Cardiac muscle cell (in vitro differentiated cells and primary cell): Measurements from ENCODE around the gene HMCN1. TPM values are rescaled to one million over a fixed set of nuclear protein-coding genes. Genes with fewer than 3 reads are reported as not detected.
A peak's percentile ranks its signal among the peaks of the same experiment; 100 is the strongest.
"Not testable (repeated sequence)": the region's sequence is repeated elsewhere in the genome, so short reads cannot be mapped to it uniquely, and the experiment has no call there.

ENCODE experiments used
- DNase-seq, 2 donors: peaks; one replicate each; pipeline versions ENCODE4 v3.0.0 to v3.0.0-alpha.2; 2010 to 2017; ENCODE audit warnings: low read depth in 1 of 2, low spot score in 1 of 2
- H3K27ac ChIP-seq: fragments of 200-600 bp; sonication (generic); 2 replicates; pipeline ENCODE4 v1.5.1; 2016
- H3K27me3 ChIP-seq: fragments of 200-600 bp; sonication (generic); 2 replicates; pipeline ENCODE4 v1.6.0; 2016; ENCODE audit warnings: control low read depth
- H3K36me3 ChIP-seq: fragments of 200-600 bp; sonication (generic); 2 replicates; pipeline ENCODE4 v1.5.1; 2016; ENCODE audit warnings: control low read depth
- H3K4me1 ChIP-seq: fragments of 200-600 bp; sonication (generic); 2 replicates; pipeline ENCODE4 v1.8.1; 2017; ENCODE audit warnings: low read depth, mild to moderate bottlenecking, mixed run types
- H3K4me3 ChIP-seq: fragments of 200-600 bp; sonication (generic); 2 replicates; pipeline ENCODE4 v1.5.1; 2016; ENCODE audit warnings: mild to moderate bottlenecking
- H3K9me3 ChIP-seq: fragments of 200-600 bp; sonication (generic); 2 replicates; pipeline ENCODE4 v1.5.1; 2017; ENCODE audit warnings: low read depth, mild to moderate bottlenecking, control low read depth
- polyA plus RNA-seq: library from polyadenylated mRNA; unstranded; fragments of >200 nt; fragmentation: Nextera tagmentation; extraction: Ambion mirVana; gene quantifications from 2 replicates; pipeline ENCODE4 v1.2.1, GENCODE V29; 2016
- total RNA-seq: library from RNA; depleted of rRNA; stranded (reverse); fragments of >200 nt; gene quantifications from 2 replicates; pipeline ENCODE4 v1.2.3, GENCODE V29; 2016
- TF ChIP-seq, protein P1 (sequence below): IDR thresholded peaks from 2 replicates; pipeline ENCODE4 v1.5.1; 2012; ENCODE audit warnings: low read depth, mild to moderate bottlenecking, low read length

HMCN1 gene
- total and polyA plus RNA-seq, 2 experiments from 2014 or later: 4.9 to 28.5 TPM

GRCh38 chr1:185790194-185790735, 56.1 kb downstream of the HMCN1 start:
- H3K27ac ChIP-seq: peak overlapping the region; percentile 90
- no peaks in the 10 kb centered on the region for H3K9me3 ChIP-seq
- H3K27me3 ChIP-seq: no peaks in the 10 kb centered on the region
- DNase-seq: peak in 1 of 2 donors; percentile 76
- peaks cover 43% of the 10 kb centered on the region for H3K4me1 ChIP-seq
- TF ChIP-seq, protein P1, sequence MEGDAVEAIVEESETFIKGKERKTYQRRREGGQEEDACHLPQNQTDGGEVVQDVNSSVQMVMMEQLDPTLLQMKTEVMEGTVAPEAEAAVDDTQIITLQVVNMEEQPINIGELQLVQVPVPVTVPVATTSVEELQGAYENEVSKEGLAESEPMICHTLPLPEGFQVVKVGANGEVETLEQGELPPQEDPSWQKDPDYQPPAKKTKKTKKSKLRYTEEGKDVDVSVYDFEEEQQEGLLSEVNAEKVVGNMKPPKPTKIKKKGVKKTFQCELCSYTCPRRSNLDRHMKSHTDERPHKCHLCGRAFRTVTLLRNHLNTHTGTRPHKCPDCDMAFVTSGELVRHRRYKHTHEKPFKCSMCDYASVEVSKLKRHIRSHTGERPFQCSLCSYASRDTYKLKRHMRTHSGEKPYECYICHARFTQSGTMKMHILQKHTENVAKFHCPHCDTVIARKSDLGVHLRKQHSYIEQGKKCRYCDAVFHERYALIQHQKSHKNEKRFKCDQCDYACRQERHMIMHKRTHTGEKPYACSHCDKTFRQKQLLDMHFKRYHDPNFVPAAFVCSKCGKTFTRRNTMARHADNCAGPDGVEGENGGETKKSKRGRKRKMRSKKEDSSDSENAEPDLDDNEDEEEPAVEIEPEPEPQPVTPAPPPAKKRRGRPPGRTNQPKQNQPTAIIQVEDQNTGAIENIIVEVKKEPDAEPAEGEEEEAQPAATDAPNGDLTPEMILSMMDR: no peak
- no peaks in the 10 kb centered on the region for H3K36me3 ChIP-seq
- H3K4me3 ChIP-seq: no peak overlapping the region

DNA sequence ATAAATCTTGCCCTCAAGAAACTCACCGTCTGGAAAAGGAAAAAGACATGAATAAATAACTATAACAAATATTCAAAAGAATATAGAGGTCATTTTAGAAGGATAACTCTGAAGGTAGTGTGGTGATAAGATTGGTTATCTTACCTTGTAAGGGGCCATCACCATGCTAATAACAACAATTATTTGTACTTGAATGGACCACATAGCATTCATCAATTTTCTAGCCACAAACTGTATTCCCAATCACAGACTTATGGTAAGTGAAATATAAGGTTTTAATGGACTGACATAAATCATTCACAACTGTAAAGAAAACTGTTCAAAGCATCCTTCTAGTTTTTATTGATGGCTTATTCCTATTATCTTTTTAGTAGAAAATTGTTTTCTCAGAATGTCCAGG, 57.8 kb downstream of the HMCN1 start:
- TF ChIP-seq, protein P1: no peak
- H3K27me3 ChIP-seq: no peaks in the 10 kb centered on the region
- DNase-seq: no peak
- H3K27ac ChIP-seq: peak overlapping the region; percentile 90
- H3K9me3 ChIP-seq: no peaks in the 10 kb centered on the region
- no peaks in the 10 kb centered on the region for H3K36me3 ChIP-seq
- H3K4me1 ChIP-seq: peaks cover 37% of the 10 kb centered on the region
- H3K4me3 ChIP-seq: no peak overlapping the region

DNA sequence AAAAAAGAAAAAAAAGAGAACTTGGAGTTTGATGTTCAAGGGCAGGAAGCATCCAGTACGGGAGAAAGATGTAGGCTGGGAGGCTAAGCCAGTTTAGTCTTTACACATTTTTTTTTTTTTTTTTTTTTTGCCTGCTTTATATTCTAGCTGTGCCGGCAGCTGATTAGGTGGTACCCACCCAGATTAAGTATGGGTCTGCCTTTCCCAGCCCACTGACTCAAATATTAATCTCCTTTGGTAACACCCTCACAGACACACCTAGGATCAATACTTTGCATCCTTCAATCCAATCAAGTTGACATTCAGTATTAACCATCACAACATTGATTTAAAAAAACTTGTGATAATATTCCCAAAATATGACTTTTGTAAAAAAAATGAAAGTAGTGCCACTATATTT, 60.3 kb downstream of the HMCN1 start:
- H3K27me3 ChIP-seq, H3K4me3 ChIP-seq, H3K27ac ChIP-seq, H3K9me3 ChIP-seq, DNase-seq, H3K36me3 ChIP-seq: not testable (repeated sequence)
- peaks cover 19% of the 10 kb centered on the region for H3K4me1 ChIP-seq

GRCh38 chr1:185795181-185795580, 61.0 kb downstream of the HMCN1 start:
- no peak for DNase-seq
- Histone ChIP-seq H3K4me1 (peaks cover 12% of the 10 kb centered on the region), H3K27ac (no peak overlapping the region), H3K36me3 (no peaks in the 10 kb centered on the region), H3K9me3 (no peaks in the 10 kb centered on the region), H3K4me3 (no peak overlapping the region), H3K27me3 (no peaks in the 10 kb centered on the region)
- TF ChIP-seq, protein P1: no peak

GRCh38 chr1:185798505-185798904, 64.3 kb downstream of the HMCN1 start:
- Histone ChIP-seq H3K4me3 (no peak overlapping the region), H3K36me3 (no peaks in the 10 kb centered on the region), H3K27ac (no peak overlapping the region), H3K27me3 (no peaks in the 10 kb centered on the region), H3K4me1 (peaks cover under 1% of the 10 kb centered on the region), H3K9me3 (no peaks in the 10 kb centered on the region)
- TF ChIP-seq, protein P1: no peak
- DNase-seq: no peak

GRCh38 chr1:185803241-185803640, 69.0 kb downstream of the HMCN1 start:
- Histone ChIP-seq H3K27me3 (no peaks in the 10 kb centered on the region), H3K36me3 (no peaks in the 10 kb centered on the region), H3K9me3 (no peaks in the 10 kb centered on the region), H3K27ac (no peak overlapping the region), H3K4me1 (peaks cover 7% of the 10 kb centered on the region), H3K4me3 (no peak overlapping the region)
- TF ChIP-seq, protein P1: no peak
- DNase-seq: no peak
